ENCODE measurements around the gene TRIP6.

The TRIP6 gene

DNA sequence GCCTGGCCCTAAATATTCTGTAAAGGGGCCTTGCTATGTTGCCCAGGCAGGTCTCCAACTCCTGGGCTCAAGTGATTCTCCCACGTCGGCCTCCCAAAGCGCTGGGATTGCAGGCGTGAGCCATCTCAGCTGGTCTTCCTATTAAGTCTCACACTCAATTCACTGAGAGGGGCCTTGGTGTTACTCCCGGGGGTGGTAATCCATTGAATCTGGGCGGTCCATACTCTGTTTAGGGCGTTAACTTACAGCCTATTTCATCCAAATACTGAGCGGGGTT is 7.1 kb downstream of the TRIP6 start:
- Histone ChIP-seq H3K9ac (peak overlapping the region; percentile 86 to 96 (median 93); a peak in 21 of 22 replicates), H3K4me1 (peaks cover 44 to 69% (median 61%) of the 10 kb centered on the region in 10 experiments), H3K27ac (peak overlapping the region; percentile 73 to 97 (median 91); a peak in 21 of 22 replicates), H4K20me1 (peaks cover 36 to 41% (median 39%) of the 10 kb centered on the region in 11 experiments; a peak in 21 of 22 replicates), H3K4me3 (peak overlapping the region; percentile 82 to 93 (median 88)), H3K36me3 (peaks cover 68 to 82% (median 78%) of the 10 kb centered on the region in 11 experiments), H3K4me2 (peak overlapping the region; percentile 63 to 88 (median 78)), H3K27me3 (no peaks in the 10 kb centered on the region), H3K9me3 (replicated peaks in 1 of 11) (peaks cover 0 to 6% (median 0%) of the 10 kb centered on the region in 11 experiments; a peak in 3 of 22 replicates)
- no peak for TF ChIP-seq Cebpa-rat (IDR thresholded peaks at IDR 0.05)

GRCh38 chr7:100874577-100875355 is 7.6 kb downstream of the TRIP6 start, which contains the start of gene SRRT:
Gene SRRT (plus strand): TSS chr7:100875103. CDS start chr7:100875591, 488 bp downstream.
- H4K20me1 ChIP-seq: peaks cover 41 to 46% (median 44%) of the 10 kb centered on the region in 11 experiments; a peak in 21 of 22 replicates
- H3K4me3 ChIP-seq: peak within 1 kb of the TSS; percentile 82 to 93 (median 88)
- peak within 1 kb of the TSS; percentile 82 to 99 (median 94) for H3K4me2 ChIP-seq
- TF ChIP-seq Cebpa-rat (IDR thresholded peaks at IDR 0.05): no peak
- H3K9ac ChIP-seq: peak within 1 kb of the TSS; percentile 86 to 96 (median 93)
- H3K27me3 ChIP-seq: no peaks in the 10 kb centered on the region
- H3K27ac ChIP-seq: peak within 1 kb of the TSS; percentile 73 to 97 (median 91)
- H3K9me3 ChIP-seq (replicated peaks in 1 of 11): peaks cover 0 to 6% (median 0%) of the 10 kb centered on the region in 11 experiments; a peak in 3 of 22 replicates
- peaks cover 74 to 87% (median 83%) of the 10 kb centered on the region in 11 experiments for H3K36me3 ChIP-seq
- H3K4me1 ChIP-seq: peaks cover 48 to 71% (median 63%) of the 10 kb centered on the region in 10 experiments

GRCh38 chr7:100875356-100875751 is 8.2 kb downstream of the TRIP6 start:
- Histone ChIP-seq H3K4me3 (peak overlapping the region; percentile 82 to 93 (median 88)), H3K9ac (peak overlapping the region; percentile 86 to 96 (median 93)), H4K20me1 (peaks cover 47 to 52% (median 50%) of the 10 kb centered on the region in 11 experiments; a peak in 21 of 22 replicates), H3K4me2 (peak overlapping the region; percentile 82 to 99 (median 94)), H3K27ac (peak overlapping the region; percentile 71 to 97 (median 91)), H3K27me3 (no peaks in the 10 kb centered on the region), H3K9me3 (replicated peaks in 1 of 11) (peaks cover 0 to 6% (median 0%) of the 10 kb centered on the region in 11 experiments; a peak in 3 of 22 replicates), H3K4me1 (peaks cover 52 to 69% (median 65%) of the 10 kb centered on the region in 10 experiments), H3K36me3 (peaks cover 71 to 89% (median 85%) of the 10 kb centered on the region in 11 experiments)
- no peak for TF ChIP-seq Cebpa-rat (IDR thresholded peaks at IDR 0.05)

GRCh38 chr7:100878013-100878412 is 10.8 kb downstream of the TRIP6 start:
- Histone ChIP-seq H3K4me3 (no peak overlapping the region), H3K4me2 (peak overlapping the region; percentile 33 to 99 (median 94))

GRCh38 chr7:100878685-100879084 is 11.5 kb downstream of the TRIP6 start:
- Histone ChIP-seq H3K4me1 (peaks cover 53 to 85% (median 77%) of the 10 kb centered on the region in 10 experiments), H3K27me3 (no peaks in the 10 kb centered on the region), H3K9ac (peak overlapping the region; percentile 28 to 96 (median 42); a peak in 16 of 22 replicates), H3K27ac (no peak overlapping the region), H3K4me2 (peak overlapping the region; percentile 20 to 99 (median 91); a peak in 19 of 22 replicates), H3K4me3 (no peak overlapping the region), H3K36me3 (peaks cover 68 to 89% (median 85%) of the 10 kb centered on the region in 11 experiments), H3K9me3 (replicated peaks in 1 of 11) (peaks cover 0 to 6% (median 0%) of the 10 kb centered on the region in 11 experiments; a peak in 3 of 22 replicates), H4K20me1 (peaks cover 68 to 85% (median 82%) of the 10 kb centered on the region in 11 experiments; a peak in 21 of 22 replicates)
- no peak for TF ChIP-seq Cebpa-rat (IDR thresholded peaks at IDR 0.05)

More at GRCh38 chr7:100878013-100878412, 10.8 kb downstream of the TRIP6 start:
- TF ChIP-seq Cebpa-rat (IDR thresholded peaks at IDR 0.05): no peak
- Histone ChIP-seq H3K9me3 (replicated peaks in 1 of 11) (peaks cover 0 to 6% (median 0%) of the 10 kb centered on the region in 11 experiments; a peak in 3 of 22 replicates), H3K9ac (peak overlapping the region in 9 of 11 experiments; percentile 28 to 96 (median 59); a peak in 15 of 22 replicates), H4K20me1 (peaks cover 68 to 79% (median 76%) of the 10 kb centered on the region in 11 experiments; a peak in 21 of 22 replicates), H3K36me3 (peaks cover 70 to 89% (median 85%) of the 10 kb centered on the region in 11 experiments), H3K27ac (no peak overlapping the region), H3K4me1 (peaks cover 49 to 79% (median 70%) of the 10 kb centered on the region in 10 experiments), H3K27me3 (no peaks in the 10 kb centered on the region)

GRCh38 chr7:100879685-100880261 is 12.6 kb downstream of the TRIP6 start:
- no peak overlapping the region for H3K27ac ChIP-seq

DNA sequence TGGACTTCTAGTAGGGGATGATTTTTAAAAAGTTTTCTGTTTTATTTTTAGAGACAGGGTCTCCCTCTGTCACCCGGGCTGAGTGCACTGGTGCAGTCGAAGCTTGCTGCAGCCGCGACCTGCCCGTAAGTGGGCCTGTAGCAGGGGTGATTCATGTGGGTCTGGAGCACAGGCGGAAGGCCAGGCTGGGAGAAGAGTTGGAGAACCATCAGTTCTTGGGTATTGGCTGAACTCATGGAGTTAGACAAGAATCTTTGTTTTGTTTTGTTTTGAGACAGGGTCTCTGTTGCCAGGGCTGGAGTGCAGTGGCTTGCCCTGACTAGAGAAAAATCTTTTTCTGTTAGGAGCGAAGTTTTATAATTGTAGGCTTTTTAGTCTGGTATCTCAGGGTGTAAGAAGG is 13.5 kb downstream of the TRIP6 start:
- H3K36me3 ChIP-seq: peaks cover 76 to 100% (median 98%) of the 10 kb centered on the region in 11 experiments
- peaks cover 72 to 100% (median 99%) of the 10 kb centered on the region in 11 experiments; a peak in 21 of 22 replicates for H4K20me1 ChIP-seq
- no peak overlapping the region for H3K4me3 ChIP-seq
- H3K4me1 ChIP-seq: peaks cover 64 to 96% (median 87%) of the 10 kb centered on the region in 10 experiments
- H3K27me3 ChIP-seq: no peaks in the 10 kb centered on the region
- H3K27ac ChIP-seq: no peak overlapping the region
- peak overlapping the region in 6 of 11 experiments; percentile 27 to 52 (median 45); a peak in 6 of 22 replicates for H3K9ac ChIP-seq
- H3K4me2 ChIP-seq: no peak overlapping the region
- no peak for TF ChIP-seq Cebpa-rat (IDR thresholded peaks at IDR 0.05)
- H3K9me3 ChIP-seq (replicated peaks in 1 of 11): no peaks in the 10 kb centered on the region

More at GRCh38 chr7:100879685-100880261, 12.6 kb downstream of the TRIP6 start:
- H3K9ac ChIP-seq: peak overlapping the region in 10 of 11 experiments; percentile 14 to 96 (median 40); a peak in 10 of 22 replicates
- H3K27me3 ChIP-seq: no peaks in the 10 kb centered on the region
- no peak for TF ChIP-seq Cebpa-rat (IDR thresholded peaks at IDR 0.05)
- peaks cover 56 to 87% (median 79%) of the 10 kb centered on the region in 10 experiments for H3K4me1 ChIP-seq
- no peak overlapping the region for H3K4me3 ChIP-seq
- H4K20me1 ChIP-seq: peaks cover 68 to 96% (median 93%) of the 10 kb centered on the region in 11 experiments; a peak in 21 of 22 replicates
- peaks cover 68 to 91% (median 89%) of the 10 kb centered on the region in 11 experiments for H3K36me3 ChIP-seq
- peak overlapping the region in 8 of 11 experiments; percentile 20 to 99 (median 62); a peak in 7 of 22 replicates for H3K4me2 ChIP-seq
- H3K9me3 ChIP-seq (replicated peaks in 1 of 11): no peaks in the 10 kb centered on the region

GRCh38 chr7:100881136-100881535 is 13.9 kb downstream of the TRIP6 start:
- peak overlapping the region in 8 of 11 experiments; percentile 27 to 96 (median 44); a peak in 9 of 22 replicates for H3K9ac ChIP-seq
- H3K27me3 ChIP-seq: no peaks in the 10 kb centered on the region
- H4K20me1 ChIP-seq: peaks cover 71 to 100% (median 99%) of the 10 kb centered on the region in 11 experiments; a peak in 21 of 22 replicates
- peaks cover 64 to 97% (median 88%) of the 10 kb centered on the region in 10 experiments for H3K4me1 ChIP-seq
- no peak overlapping the region for H3K4me2 ChIP-seq
- no peak overlapping the region for H3K27ac ChIP-seq
- H3K4me3 ChIP-seq: no peak overlapping the region
- no peak for TF ChIP-seq Cebpa-rat (IDR thresholded peaks at IDR 0.05)
- no peaks in the 10 kb centered on the region for H3K9me3 ChIP-seq (replicated peaks in 1 of 11)
- H3K36me3 ChIP-seq: peaks cover 81 to 100% (median 100%) of the 10 kb centered on the region in 11 experiments

All from BLaER1 treated with 17β-estradiol and CSF1 and Interleukin-3, amounts not matched to agents 10 nM and 100 nM (cell line).